Bronchial epithelial cell (primary cell): ENCODE results near the gene SAFB. TPM values are rescaled to one million over a fixed set of nuclear protein-coding genes. Genes with fewer than 3 reads are reported as not detected.
"Not testable (repeated sequence)": the region's sequence is repeated elsewhere in the genome, so short reads cannot be mapped to it uniquely, and the experiment has no call there.

Source experiments
- DNase-seq: peaks from one replicate; pipeline ENCODE4 v3.0.0-alpha.2; 2010; ENCODE audit warnings: low read depth
- FAIRE-seq: peaks from 2 replicates; lab custom pipeline; 2011; peaks lifted over from hg19 to GRCh38; lab: Jason Lieb, UNC
- H3K27me3 ChIP-seq: 2 replicates; pipeline ENCODE4 v1.5.1; 2011; ENCODE audit warnings: low read length; ENCODE audit not compliant: control insufficient read depth, insufficient read depth
- H3K36me3 ChIP-seq: 2 replicates; pipeline ENCODE4 v1.5.1; 2011; ENCODE audit warnings: low read length; ENCODE audit not compliant: control insufficient read depth, insufficient read depth
- H3K4me3 ChIP-seq: 2 replicates; pipeline ENCODE4 v1.5.1; 2011; ENCODE audit warnings: mild to moderate bottlenecking, low read depth, low read length, control low read depth
- CTCF ChIP-seq: IDR thresholded peaks from 2 replicates; pipeline ENCODE4 v1.5.1; 2011; ENCODE audit warnings: mild to moderate bottlenecking, moderate library complexity, low read length, control low read depth, inconsistent platforms; ENCODE audit not compliant: insufficient read depth, severe bottlenecking
- total RNA-seq: library from RNA; depleted of rRNA; stranded (reverse); fragments of >200 nt; gene quantifications from 2 replicates; pipeline ENCODE4 v1.2.1, GENCODE V29; 2014

The SAFB gene
- total RNA-seq, 1 donor from 2014 or later = 44.0 TPM

DNA sequence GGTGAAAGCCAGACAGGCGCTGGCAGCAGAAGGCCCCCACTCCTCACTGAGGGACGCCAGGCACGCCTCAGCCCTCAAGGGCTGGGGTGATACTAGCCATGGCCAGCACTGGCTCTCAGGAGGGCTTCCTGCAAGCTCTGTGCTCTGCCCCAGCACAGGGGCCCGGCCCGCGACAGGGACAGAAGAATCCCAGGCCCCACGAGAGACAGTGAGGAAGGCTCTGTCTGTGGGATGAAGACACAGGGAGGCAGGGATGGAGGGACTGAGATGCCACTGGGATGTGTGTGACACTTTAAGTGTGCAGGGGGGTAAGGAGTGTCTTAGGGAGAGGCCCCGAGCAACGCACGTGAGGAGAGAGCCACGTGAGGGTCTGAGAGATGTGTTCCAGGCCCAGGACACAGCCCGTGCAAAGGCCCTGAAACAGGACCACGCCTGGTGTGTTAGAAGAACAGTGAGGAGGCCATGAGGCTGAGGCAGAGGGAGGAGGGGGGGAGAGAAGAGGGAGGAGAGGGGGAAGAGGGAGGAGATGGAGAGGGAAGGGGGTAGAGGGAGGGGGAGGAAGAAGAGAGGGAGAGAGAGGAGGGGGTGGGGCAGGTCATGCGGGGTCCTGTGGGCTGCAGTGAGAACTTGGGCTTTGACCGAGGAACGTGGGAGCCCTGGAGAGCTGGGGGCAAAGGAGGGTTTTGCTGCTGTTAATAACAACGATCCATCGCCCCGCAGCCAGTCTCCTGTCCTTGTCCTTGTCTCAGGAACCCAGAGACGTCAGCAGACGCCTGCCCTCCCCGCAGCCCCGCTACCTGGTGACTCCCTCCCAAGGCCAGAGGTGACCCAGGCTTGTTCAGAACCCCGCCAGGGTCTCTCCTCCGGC lies 74.4 kb downstream of the SAFB start:
- DNase-seq (no peak), FAIRE-seq (no peak)
- TF ChIP-seq CTCF = no peak
- H3K36me3 ChIP-seq = peaks cover 46% of the 10 kb centered on the region
- H3K27me3 ChIP-seq = no peaks in the 10 kb centered on the region
- no peak overlapping the region for H3K4me3 ChIP-seq

DNA sequence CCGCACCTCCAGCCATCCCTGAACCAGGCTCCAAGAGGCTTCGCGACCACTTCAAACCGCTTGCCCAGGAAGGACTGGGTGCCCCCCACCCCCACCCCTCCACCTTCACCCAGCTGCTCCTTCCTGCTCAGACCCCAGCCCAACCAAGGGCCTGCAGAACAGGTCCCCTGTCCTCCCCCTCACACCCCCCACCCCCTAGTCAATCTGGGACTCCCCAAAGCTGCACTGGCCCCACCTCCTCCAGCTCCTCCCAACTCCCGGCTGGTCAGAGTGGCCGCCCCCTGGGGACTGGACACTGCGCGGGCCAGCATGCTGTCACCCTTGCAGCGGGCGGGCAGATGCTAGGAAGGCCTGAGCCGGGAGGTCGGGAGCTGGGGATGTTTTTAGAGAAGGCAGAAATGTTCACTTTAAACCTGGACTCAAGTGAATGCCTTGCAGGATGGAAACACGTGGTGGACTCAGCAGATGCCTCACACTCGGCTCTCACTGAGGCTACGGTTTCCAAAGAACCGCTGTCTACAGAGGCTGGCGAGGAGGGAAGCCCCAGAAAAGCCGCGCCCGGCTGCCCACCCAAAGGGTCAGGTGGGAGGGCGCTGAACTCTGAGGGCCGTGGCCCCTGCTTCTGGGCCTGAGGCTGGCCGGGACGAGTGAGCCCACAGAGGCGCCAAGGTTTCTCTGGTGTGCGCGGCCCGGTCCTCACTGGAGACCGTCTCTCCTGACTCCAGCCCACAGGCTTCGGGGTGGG lies 75.2 kb downstream of the SAFB start:
- FAIRE-seq = no peak
- H3K36me3 ChIP-seq = peaks cover 38% of the 10 kb centered on the region

DNA sequence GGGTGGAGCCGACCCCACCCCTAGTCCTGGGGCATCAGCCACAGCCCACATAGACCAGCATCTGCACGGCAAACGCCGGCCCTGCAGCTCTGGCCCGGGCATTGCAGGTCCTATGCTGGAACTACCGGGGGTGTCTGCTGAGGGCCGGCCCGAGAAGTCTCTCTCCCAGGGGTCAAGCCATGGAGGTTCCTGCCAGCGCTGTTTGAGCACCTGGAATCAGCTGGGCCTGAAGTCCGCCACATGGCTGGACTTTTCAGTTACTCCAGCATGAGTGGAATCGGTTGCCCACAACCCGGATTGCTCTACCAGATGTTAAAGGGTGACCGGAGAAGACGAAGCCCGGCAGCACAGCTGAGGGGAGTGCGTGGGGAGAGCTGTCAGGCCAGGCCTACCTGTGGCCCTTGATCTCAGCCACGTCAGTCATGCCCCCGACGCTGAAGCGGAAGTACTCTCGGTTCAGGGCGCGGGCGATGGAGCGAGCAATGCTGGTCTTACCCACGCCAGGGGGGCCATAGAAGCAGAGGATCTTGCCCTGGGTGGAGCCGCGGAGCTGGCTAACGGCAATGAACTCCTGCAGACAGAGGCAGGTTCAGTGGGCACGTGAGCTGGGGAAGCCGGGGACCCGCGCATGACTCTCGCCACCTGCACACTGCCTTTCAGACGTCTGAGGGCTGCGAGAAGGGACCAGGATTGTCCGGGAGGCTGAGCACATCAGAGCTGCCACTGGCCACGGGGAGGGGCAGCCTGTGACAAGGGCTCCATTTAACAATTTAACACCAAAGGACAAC lies 75.9 kb downstream of the SAFB start:
- Histone ChIP-seq H3K4me3 (no peak overlapping the region), H3K27me3 (no peaks in the 10 kb centered on the region), H3K36me3 (peaks cover 39% of the 10 kb centered on the region)
- no peak for DNase-seq
- no peak for FAIRE-seq
- no peak for TF ChIP-seq CTCF

More for the DNA sequence above, 75.2 kb downstream of the SAFB start:
- no peaks in the 10 kb centered on the region for H3K27me3 ChIP-seq
- DNase-seq = no peak
- H3K4me3 ChIP-seq = no peak overlapping the region
- no peak for TF ChIP-seq CTCF

DNA sequence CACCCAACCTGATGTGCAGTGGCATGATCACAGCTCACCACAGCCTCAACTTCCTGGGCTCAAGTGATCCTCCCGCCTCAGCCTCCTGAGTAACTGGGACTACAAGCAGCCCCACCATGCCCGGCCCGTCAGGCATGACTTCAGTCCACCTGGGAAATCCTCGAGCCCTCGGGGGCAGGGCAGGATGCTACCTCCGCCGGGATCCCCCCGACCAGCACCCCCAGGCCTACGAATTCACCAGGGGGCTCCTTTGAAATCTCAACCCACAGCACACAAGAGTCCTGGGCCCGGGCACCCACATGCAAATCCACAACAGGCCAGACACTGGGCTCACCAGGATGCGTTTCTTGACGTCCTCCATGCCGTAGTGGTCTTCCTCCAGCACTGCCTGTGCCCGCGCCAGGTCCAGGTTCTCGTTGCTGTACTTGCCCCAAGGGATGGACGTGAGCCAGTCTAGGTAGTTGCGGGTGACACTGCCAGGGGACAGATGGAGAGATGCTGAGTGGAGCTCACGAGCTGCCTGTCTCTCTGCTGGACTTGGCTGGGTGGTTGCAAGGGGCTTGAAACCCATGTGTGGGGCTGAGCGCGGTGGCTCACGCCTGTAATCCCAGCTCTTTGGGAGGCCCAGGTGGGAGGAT lies 77.7 kb downstream of the SAFB start:
- no peak for FAIRE-seq
- H3K27me3 ChIP-seq = no peaks in the 10 kb centered on the region
- no peak for DNase-seq
- H3K36me3 ChIP-seq = peaks cover 48% of the 10 kb centered on the region
- H3K4me3 ChIP-seq = no peak overlapping the region
- TF ChIP-seq CTCF = no peak

DNA sequence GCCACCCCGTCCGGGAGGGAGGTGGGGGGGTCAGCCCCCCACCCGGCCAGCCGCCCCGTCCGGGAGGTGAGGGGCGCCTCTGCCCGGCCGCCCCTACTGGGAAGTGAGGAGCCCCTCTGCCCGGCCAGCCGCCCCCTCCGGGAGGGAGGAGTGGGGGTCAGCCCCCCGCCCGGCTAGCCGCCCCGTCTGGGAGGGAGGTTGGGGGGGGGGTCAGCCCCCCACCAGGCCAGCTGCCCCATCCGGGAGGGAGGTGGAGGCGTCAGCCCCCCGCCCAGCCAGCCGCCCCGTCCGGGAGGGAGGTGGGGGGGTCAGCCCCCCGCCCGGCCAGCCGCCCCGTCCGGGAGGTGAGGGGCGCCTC lies 79.1 kb downstream of the SAFB start:
- FAIRE-seq, H3K4me3 ChIP-seq, H3K27me3 ChIP-seq, DNase-seq: not testable (repeated sequence)
- H3K36me3 ChIP-seq = peaks cover 40% of the 10 kb centered on the region
